Stimulated activated effector memory CD8-positive, alpha-beta T cell treated with anti-CD3 and anti-CD28 coated beads, Interleukin-12 subunit alpha, Interleukin-12 subunit beta, amount 100 ng/mL, for 72 hours (primary cell): ENCODE data around the gene ATP7B.
"Not testable (repeated sequence)": the region's sequence is repeated elsewhere in the genome, so short reads cannot be mapped to it uniquely, and the experiment has no call there.

Source experiments
- ATAC-seq: fragments of 150-1000 bp; cut with Tn5 transposase; 2 replicates; pipeline ENCODE4 v1.10.0; 2021
- DNase-seq, 2 donors: peaks; one replicate each; pipeline ENCODE4 v3.0.0; 2021 to 2022; ENCODE audit warnings: low spot score in 2 of 2
- H3K27ac Mint-ChIP-seq: one replicate; pipeline ENCODE4 v1.8.0; 2022; ENCODE audit warnings: mild to moderate bottlenecking, mixed read lengths
- H3K36me3 Mint-ChIP-seq: one replicate; pipeline ENCODE4 v1.8.0; 2022; ENCODE audit warnings: mild to moderate bottlenecking, mixed read lengths
- H3K4me1 Mint-ChIP-seq: one replicate; pipeline ENCODE4 v1.8.0; 2022; ENCODE audit warnings: mixed read lengths
- H3K4me3 Mint-ChIP-seq: one replicate; pipeline ENCODE4 v1.8.0; 2022; ENCODE audit warnings: mild to moderate bottlenecking, mixed read lengths
- H3K9me3 Mint-ChIP-seq: one replicate; pipeline ENCODE4 v1.8.0; 2022; ENCODE audit warnings: mixed read lengths

ATP7B gene

DNA sequence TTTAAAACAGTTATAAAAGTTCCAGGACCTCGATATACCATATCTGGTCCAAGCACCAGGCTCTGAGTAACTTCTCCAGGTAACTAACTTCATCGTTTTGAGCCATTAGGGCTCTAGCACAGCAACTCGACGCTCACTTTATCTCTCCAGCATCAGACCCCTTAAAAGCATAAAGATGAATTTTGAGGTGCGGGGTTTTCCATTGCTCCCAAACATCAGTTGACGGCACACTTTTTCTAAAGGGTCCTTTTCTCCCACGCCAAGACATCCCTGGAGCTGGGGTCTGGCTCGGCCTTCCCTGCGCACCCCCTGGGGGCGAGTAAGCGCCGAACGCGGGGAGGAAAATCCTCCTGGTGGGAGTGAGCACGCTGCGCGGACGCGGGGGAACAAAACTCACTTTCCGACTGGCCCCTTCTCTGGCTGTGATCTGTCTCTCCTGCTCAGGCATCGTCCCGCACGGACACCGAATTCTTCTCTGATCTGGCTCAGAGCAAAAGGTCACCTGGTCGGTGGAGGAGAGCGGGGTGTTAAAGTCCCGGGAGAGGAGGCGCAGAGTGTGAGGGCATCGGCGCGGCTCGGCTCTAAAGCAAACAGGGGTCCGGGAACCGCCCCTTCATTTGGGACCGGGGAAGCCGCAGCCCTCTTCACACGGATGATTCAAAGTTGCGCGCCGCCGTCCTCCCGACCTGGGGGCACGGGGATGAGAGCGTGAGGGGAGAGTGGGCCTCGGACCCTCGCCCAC is at the start of gene ATP7B:
ATP7B (minus strand) TSS at position 561 of the 742 bp plus-strand sequence; CDS start at position 448, 113 bp downstream.
- peak; percentile 20 for ATAC-seq
- Mint-ChIP-seq H3K27ac (peak within 1 kb of the TSS; percentile 97), H3K4me1 (peaks cover 19% of the 10 kb centered on the region), H3K36me3 (peaks cover 11% of the 10 kb centered on the region), H3K9me3 (no peaks in the 10 kb centered on the region), H3K4me3 (peak within 1 kb of the TSS; percentile 97)
- DNase-seq, result peak in 1 of 2 donors; percentile 66

DNA sequence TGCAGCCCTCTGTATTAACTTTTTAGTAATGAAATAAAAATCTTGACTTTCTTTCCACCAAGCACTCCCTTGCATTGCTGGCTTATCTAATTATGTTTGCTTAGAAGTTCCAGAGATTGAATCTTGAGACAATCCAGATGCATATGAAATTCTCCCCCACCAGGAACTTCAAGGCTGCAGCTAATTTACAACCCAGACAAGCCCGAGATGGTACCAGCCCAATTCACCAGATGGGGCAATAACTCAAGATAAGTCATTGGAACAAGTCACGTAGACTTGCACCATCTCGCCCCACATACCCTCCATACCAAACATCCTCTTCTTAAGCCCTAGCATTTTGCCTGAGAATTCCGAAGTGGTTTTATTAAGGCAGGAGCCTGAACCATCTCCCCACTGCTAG is 42.2 kb upstream of the ATP7B start:
- no peak overlapping the region for H3K4me3 Mint-ChIP-seq
- DNase-seq (no peak), ATAC-seq (no peak)
- H3K27ac Mint-ChIP-seq, result no peak overlapping the region
- peaks cover 9% of the 10 kb centered on the region for H3K9me3 Mint-ChIP-seq
- H3K4me1 Mint-ChIP-seq, result no peaks in the 10 kb centered on the region
- H3K36me3 Mint-ChIP-seq, result no peaks in the 10 kb centered on the region

GRCh38 chr13:52051400-52051799 is 40.1 kb upstream of the ATP7B start:
- ATAC-seq (no peak), DNase-seq (no peak)
- H3K27ac Mint-ChIP-seq, result no peak overlapping the region
- H3K4me3 Mint-ChIP-seq, result no peak overlapping the region
- H3K36me3 Mint-ChIP-seq, result no peaks in the 10 kb centered on the region
- H3K9me3 Mint-ChIP-seq, result peaks cover 9% of the 10 kb centered on the region
- H3K4me1 Mint-ChIP-seq, result no peaks in the 10 kb centered on the region

DNA sequence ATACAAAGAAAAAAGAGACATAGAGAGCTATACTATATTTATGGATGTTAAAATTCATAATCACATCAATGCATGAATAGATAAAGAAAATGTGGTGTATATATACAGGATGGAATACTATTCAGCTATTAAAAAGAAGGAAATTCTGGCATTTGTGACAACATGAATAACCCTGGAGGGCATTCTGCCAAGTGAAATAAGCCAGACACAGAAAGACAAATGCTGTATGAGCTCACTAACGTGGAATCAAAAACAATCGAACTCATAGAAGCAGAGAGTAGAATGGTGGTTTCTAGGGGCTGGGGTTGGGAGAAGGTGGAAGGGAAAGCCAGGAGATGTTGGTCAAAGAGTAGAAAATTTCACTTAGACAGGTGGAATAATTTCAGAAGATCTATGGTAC is 37.3 kb upstream of the ATP7B start:
- DNase-seq, result no peak
- Mint-ChIP-seq H3K9me3 (peaks cover 6% of the 10 kb centered on the region), H3K27ac (no peak overlapping the region), H3K4me3 (no peak overlapping the region), H3K4me1 (no peaks in the 10 kb centered on the region), H3K36me3 (no peaks in the 10 kb centered on the region)
- no peak for ATAC-seq

GRCh38 chr13:52047463-52047862 is 36.2 kb upstream of the ATP7B start:
- Mint-ChIP-seq H3K9me3 (peaks cover 9% of the 10 kb centered on the region), H3K4me3 (no peak overlapping the region), H3K4me1 (no peaks in the 10 kb centered on the region), H3K27ac (no peak overlapping the region), H3K36me3 (no peaks in the 10 kb centered on the region)
- ATAC-seq (no peak), DNase-seq (no peak)

DNA sequence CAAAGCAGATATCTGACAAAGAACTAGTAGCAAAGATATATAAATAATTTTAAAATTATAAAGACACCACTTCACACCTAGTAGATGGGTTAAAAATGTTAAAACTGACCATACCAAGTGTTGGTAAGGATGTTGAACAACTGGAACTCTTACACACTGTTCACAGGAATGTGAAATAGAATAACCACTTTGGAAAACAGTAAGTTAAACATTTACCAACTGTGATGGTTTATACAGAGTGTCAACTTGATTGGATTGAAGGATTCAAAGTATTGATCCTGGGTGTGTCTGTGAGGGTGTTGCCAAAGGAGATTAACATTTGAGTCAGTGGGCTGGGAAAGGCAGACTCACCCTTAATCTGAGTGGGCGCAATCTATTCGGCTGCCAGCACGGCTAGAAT is 32.4 kb upstream of the ATP7B start:
- H3K4me1 Mint-ChIP-seq, result no peaks in the 10 kb centered on the region
- ATAC-seq, result no peak
- no peak overlapping the region for H3K4me3 Mint-ChIP-seq
- H3K27ac Mint-ChIP-seq, result no peak overlapping the region
- H3K36me3 Mint-ChIP-seq, result no peaks in the 10 kb centered on the region
- DNase-seq, result no peak
- peaks cover 8% of the 10 kb centered on the region for H3K9me3 Mint-ChIP-seq

GRCh38 chr13:52036037-52036436 is 24.8 kb upstream of the ATP7B start:
- DNase-seq (no peak), ATAC-seq (no peak)
- H3K9me3 Mint-ChIP-seq, result no peaks in the 10 kb centered on the region

DNA sequence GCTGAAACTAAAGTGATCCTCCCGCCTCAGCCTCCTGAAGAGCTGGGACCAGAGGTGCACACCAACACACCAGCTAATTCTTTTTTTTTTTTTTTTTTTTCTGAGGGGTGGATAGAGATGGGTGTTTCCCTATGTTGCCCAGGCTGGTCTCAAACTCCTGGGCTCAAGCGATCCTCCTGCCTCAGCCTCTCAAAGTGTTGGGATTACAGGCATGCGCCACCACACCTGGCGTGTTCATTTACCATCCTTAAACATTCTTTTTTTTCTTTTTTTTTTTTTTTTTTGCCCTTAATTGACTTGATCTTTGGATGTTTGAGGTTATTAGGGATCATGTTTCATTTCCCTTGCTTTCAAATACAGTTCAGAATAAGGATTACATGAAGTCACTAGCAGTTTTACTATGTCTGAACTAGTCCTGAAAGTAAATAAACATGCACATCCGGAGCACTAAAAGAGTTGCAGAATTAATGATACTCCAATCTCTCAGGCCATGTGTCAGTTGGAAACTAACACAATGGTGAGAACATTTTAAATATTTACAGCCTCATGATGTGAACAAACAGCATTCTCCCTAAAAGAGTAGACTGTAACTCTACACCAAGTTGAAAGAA is 23.5 kb upstream of the ATP7B start:
- H3K9me3 Mint-ChIP-seq, result no peaks in the 10 kb centered on the region

More at GRCh38 chr13:52036037-52036436, 24.8 kb upstream of the ATP7B start:
- Mint-ChIP-seq H3K36me3 (peaks cover 5% of the 10 kb centered on the region), H3K27ac (no peak overlapping the region), H3K4me3 (no peak overlapping the region), H3K4me1 (no peaks in the 10 kb centered on the region)

DNA sequence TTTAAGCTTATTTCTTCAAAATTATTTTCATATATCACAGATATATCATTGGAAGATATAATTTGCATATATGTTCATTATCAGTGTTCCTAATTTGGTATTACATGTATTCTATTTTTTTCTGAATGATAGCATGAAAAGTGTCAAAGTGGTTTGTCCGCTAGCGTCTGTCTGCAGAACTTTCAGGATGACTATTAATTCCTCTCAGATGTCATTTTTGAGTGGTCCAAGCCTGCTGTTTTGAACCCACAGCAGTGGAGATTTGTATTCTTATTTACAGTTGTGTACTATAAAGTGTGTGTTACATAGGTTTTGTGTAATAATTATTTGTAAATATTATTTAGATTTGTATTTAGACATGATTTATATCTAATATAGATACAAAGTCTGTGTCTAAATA is 21.8 kb upstream of the ATP7B start:
- ATAC-seq (no peak), DNase-seq (no peak)
- peaks cover 25% of the 10 kb centered on the region for H3K36me3 Mint-ChIP-seq
- H3K4me3 Mint-ChIP-seq, result no peak overlapping the region
- H3K27ac Mint-ChIP-seq, result no peak overlapping the region
- H3K4me1 Mint-ChIP-seq, result peaks cover 19% of the 10 kb centered on the region
- H3K9me3 Mint-ChIP-seq, result peaks cover 2% of the 10 kb centered on the region

More for the DNA sequence above, 23.5 kb upstream of the ATP7B start:
- no peak for ATAC-seq
- no peak overlapping the region for H3K4me3 Mint-ChIP-seq
- H3K4me1 Mint-ChIP-seq, result peaks cover 12% of the 10 kb centered on the region
- peaks cover 8% of the 10 kb centered on the region for H3K36me3 Mint-ChIP-seq
- no peak overlapping the region for H3K27ac Mint-ChIP-seq
- DNase-seq, result no peak

DNA sequence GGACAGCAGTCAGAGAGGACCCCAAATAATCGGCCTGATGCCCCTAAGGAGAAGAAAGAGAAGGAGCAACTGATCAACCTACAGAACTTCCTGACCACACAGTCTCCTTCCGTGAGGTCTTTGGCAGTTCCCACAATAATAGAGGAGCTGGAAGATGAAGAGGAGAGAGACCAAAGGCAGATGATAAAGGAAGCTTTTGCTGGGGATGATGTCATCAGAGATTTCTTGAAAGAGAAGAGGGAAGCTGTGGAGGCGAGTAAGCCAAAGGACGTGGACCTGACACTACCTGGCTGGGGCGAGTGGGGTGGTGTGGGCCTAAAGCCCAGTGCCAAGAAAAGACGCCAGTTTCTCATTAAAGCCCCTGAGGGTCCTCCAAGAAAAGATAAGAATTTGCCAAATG is 19.2 kb upstream of the ATP7B start:
- not testable (repeated sequence) for H3K4me3 Mint-ChIP-seq, DNase-seq, H3K9me3 Mint-ChIP-seq, ATAC-seq
- H3K27ac Mint-ChIP-seq, result peak overlapping the region; percentile 41
- peaks cover 46% of the 10 kb centered on the region for H3K36me3 Mint-ChIP-seq
- peaks cover 39% of the 10 kb centered on the region for H3K4me1 Mint-ChIP-seq

GRCh38 chr13:52029569-52029968 is 18.3 kb upstream of the ATP7B start:
- ATAC-seq (no peak), DNase-seq (no peak)
- Mint-ChIP-seq H3K9me3 (peaks cover 2% of the 10 kb centered on the region), H3K36me3 (peaks cover 49% of the 10 kb centered on the region), H3K4me3 (no peak overlapping the region), H3K4me1 (peaks cover 42% of the 10 kb centered on the region), H3K27ac (no peak overlapping the region)

DNA sequence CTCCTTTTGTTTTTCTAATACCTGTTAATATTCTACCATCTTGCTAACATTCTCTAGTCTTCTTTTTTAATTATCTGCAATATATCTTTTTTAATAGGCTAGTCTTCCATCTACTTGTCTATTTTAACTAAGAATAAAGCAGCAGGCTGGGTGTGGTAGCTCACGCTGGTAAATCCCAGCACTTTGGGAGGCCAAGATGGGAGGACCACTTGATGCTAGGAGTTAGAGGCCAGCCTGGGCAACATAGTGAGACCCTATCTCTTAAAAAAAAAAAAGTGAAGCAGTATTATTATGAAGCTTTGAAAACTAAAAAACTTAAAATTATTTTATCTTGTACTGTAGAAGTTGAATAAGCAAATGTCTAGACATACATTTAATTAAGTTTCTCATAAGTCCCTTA is 16.6 kb upstream of the ATP7B start:
- DNase-seq, result no peak
- Mint-ChIP-seq H3K27ac (no peak overlapping the region), H3K4me1 (peaks cover 42% of the 10 kb centered on the region), H3K36me3 (peaks cover 66% of the 10 kb centered on the region), H3K4me3 (no peak overlapping the region), H3K9me3 (peaks cover 2% of the 10 kb centered on the region)
- ATAC-seq, result no peak

DNA sequence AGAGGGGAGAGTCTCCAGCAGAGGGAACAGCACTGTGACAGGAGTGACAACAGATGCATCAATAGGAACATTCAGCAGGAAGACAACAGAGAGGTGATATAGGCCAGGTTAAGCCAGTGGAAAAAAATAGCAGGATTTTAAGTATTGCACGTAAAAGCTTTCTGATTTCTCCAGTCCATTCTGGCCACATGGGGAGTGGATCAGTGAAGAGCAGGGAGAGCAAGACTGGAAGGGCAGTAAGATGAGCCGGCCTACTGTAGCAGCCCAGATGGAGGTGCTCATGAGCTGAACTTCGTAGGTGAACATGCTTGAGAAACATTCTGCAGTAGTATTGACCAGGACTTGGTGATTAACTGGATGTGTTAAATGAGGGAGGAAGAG is 15.0 kb upstream of the ATP7B start:
- Mint-ChIP-seq H3K36me3 (peaks cover 80% of the 10 kb centered on the region), H3K9me3 (peaks cover 2% of the 10 kb centered on the region)
- no peak for ATAC-seq

DNA sequence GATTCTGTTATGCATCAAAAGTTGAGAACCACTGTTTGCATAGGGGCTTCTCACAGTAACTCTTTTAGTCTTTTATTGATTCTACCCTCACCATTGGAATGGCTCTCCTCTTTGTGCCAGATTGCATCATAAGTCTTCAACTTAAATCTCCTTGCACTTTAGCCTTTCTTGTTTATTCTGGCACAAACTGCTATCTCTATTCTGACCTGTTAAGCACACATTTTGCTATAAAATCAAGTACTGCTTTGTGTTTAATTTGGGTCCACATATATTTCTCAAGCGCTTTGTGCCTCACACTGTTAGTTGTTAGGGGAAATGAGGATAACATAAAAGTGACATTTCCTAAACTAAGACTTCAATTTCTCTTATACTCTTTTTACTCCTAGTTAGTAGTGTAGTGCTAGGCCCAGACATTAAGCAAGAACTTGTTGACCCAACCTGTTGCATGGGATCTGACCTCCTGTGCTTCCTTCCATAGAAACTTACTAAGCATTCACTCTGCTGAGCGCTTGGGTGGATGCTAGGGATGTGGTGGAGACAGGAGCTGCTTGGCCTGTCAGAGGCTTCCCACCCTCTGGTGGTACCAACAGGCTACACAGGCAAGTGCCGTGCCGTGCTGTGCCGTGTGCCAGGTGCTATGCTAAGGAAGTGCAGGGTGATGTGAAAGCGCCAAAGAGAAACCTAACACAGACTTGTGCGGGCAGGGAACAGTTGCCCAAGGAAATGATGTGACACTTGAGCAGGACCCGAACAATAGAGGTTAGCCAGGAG is 14.4 kb upstream of the ATP7B start:
- Mint-ChIP-seq H3K36me3 (peaks cover 86% of the 10 kb centered on the region), H3K4me3 (no peak overlapping the region), H3K4me1 (peaks cover 46% of the 10 kb centered on the region), H3K9me3 (peaks cover 2% of the 10 kb centered on the region), H3K27ac (peak overlapping the region; percentile 19)
- DNase-seq, result no peak
- no peak for ATAC-seq

More for the DNA sequence above, 15.0 kb upstream of the ATP7B start:
- Mint-ChIP-seq H3K4me1 (peaks cover 46% of the 10 kb centered on the region), H3K27ac (peak overlapping the region; percentile 19), H3K4me3 (no peak overlapping the region)
- no peak for DNase-seq

DNA sequence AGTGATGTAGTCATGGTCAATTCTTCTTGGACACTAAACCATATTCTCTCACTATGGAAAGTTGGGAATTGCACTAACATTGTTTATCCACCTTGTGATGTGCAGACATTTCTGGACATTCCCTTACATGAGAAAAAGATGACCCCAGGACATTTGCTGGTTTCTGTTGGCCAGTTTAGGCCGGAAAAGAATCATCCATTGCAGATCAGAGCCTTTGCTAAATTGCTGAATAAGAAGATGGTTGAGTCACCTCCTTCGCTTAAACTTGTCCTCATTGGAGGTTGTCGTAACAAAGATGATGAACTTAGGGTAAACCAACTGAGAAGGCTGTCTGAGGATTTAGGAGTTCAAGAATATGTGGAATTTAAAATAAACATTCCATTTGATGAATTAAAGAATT is 13.2 kb upstream of the ATP7B start, which contains the start of gene UTP14C:
UTP14C (plus strand) TSS at position 211 of the 400 bp plus-strand sequence. CDS start 4,114 bp downstream, outside the sequence.
- peaks cover 92% of the 10 kb centered on the region for H3K36me3 Mint-ChIP-seq

More for the DNA sequence above, 13.2 kb upstream of the ATP7B start, which contains the start of gene UTP14C:
- ATAC-seq, result no peak
- H3K4me1 Mint-ChIP-seq, result peaks cover 34% of the 10 kb centered on the region
- H3K4me3 Mint-ChIP-seq, result no peak within 1 kb of the TSS
- H3K27ac Mint-ChIP-seq, result no peak within 1 kb of the TSS
- no peak for DNase-seq
- H3K9me3 Mint-ChIP-seq, result peaks cover 2% of the 10 kb centered on the region
